GM12878 (cell line): Measurements from ENCODE around the gene RRM2. TPM values are rescaled to one million over a fixed set of nuclear protein-coding genes. Genes with fewer than 3 reads are reported as not detected.
A peak's percentile ranks its signal among the peaks of the same experiment; 100 is the strongest.

Source experiments
- ATAC-seq: fragments of 200-7000 bp; cut with Tn5 transposase; 3 replicates; pipeline ENCODE4 v1.9.1; 2020; ENCODE audit warnings: mild to moderate bottlenecking, moderate library complexity
- BruUV-seq: library from RNA; stranded (reverse); fragments of 400-500 nt; replicated peaks from 2 replicates; lab custom pipeline; 2021; lab: Mats Ljungman, UMichigan
- CTCF ChIA-PET: fragments of 300-600 bp; sonication (Branson Sonifier 250); formaldehyde crosslinking; extraction: SDS; loops from one replicate; lab custom pipeline; 2021; ENCODE audit warnings: inconsistent platforms; lab: Yijun Ruan, JAX
- POLR2A ChIA-PET: fragments of 350-600 bp; formaldehyde crosslinking; extraction: SDS; loops from one replicate; lab custom pipeline; 2021; ENCODE audit warnings: inconsistent platforms; lab: Charles Lee
- RAD21 ChIA-PET: fragments of 300-600 bp; sonication (Branson Sonifier 250); formaldehyde crosslinking; loops from one replicate; lab custom pipeline; 2023; ENCODE audit warnings: antibody characterized with exemption; ENCODE audit not compliant: unreplicated experiment; lab: Charles Lee
- SMC1A ChIA-PET: fragments of 300-600 bp; sonication (Branson Sonifier 250); formaldehyde crosslinking; loops from one replicate; lab custom pipeline; 2023; ENCODE audit not compliant: unreplicated experiment, uncharacterized antibody; lab: Charles Lee
- DNase-seq: peaks from one replicate; pipeline ENCODE4 v3.0.0-alpha.2; 2011; ENCODE audit warnings: low read depth, low spot score
- FAIRE-seq: peaks from 3 replicates; lab custom pipeline; 2011; peaks lifted over from hg19 to GRCh38; lab: Jason Lieb, UNC
- H2AFZ ChIP-seq: 2 replicates; pipeline ENCODE4 v1.6.0; 2011; ENCODE audit warnings: low read depth, low read length, control low read depth; ENCODE audit not compliant: control insufficient read depth
- H3K27ac ChIP-seq: 2 replicates; pipeline ENCODE4 v1.5.1; 2011; ENCODE audit warnings: control low read depth; ENCODE audit not compliant: control insufficient read depth, insufficient read depth
- H3K27me3 ChIP-seq, 2 experiments: replicated peaks in 1 of 2; 2 replicates each; pipeline versions ENCODE4 v1.6.0 to v1.6.1; 2011; ENCODE audit warnings: low read length in 1 of 2; ENCODE audit not compliant: control insufficient read depth in 2 of 2, insufficient read depth in 2 of 2
- H3K36me3 ChIP-seq, 2 experiments: 2 replicates each; pipeline ENCODE4 v1.5.1; 2011; ENCODE audit warnings: low read length in 1 of 2; ENCODE audit not compliant: control insufficient read depth in 2 of 2, insufficient read depth in 2 of 2
- H3K4me1 ChIP-seq: 2 replicates; pipeline ENCODE4 v1.6.1; 2011; ENCODE audit warnings: mild to moderate bottlenecking, low read length, moderate library complexity, mixed read lengths; ENCODE audit not compliant: control insufficient read depth, insufficient read depth
- H3K4me2 ChIP-seq: 2 replicates; pipeline ENCODE4 v1.6.0; 2011; ENCODE audit warnings: control low read depth; ENCODE audit not compliant: control insufficient read depth, insufficient read depth
- H3K4me3 ChIP-seq: fragments of 200-600 bp; sonication (generic); 2 replicates; pipeline ENCODE4 v1.5.1; 2016
- H3K79me2 ChIP-seq: 2 replicates; pipeline ENCODE4 v1.6.0; 2011; ENCODE audit warnings: low read length; ENCODE audit not compliant: control insufficient read depth, insufficient read depth
- H3K9ac ChIP-seq: 2 replicates; pipeline ENCODE4 v1.8.0; 2011; ENCODE audit warnings: low read length, control low read depth, mixed read lengths; ENCODE audit not compliant: control insufficient read depth, insufficient read depth
- H3K9me3 ChIP-seq: replicated peaks from 3 replicates; pipeline ENCODE4 v1.5.1; 2011; ENCODE audit warnings: mild to moderate bottlenecking, low read length; ENCODE audit not compliant: control insufficient read depth, insufficient read depth
- H4K20me1 ChIP-seq: 2 replicates; pipeline ENCODE4 v1.6.0; 2011; ENCODE audit not compliant: control insufficient read depth, insufficient read depth
- ATF7 ChIP-seq: fragments of 450-650 bp; IDR thresholded peaks from 2 replicates; pipeline ENCODE4 v1.6.1; 2016; ENCODE audit warnings: low read depth, mild to moderate bottlenecking
- EED ChIP-seq: sonication (generic); IDR thresholded peaks from 2 replicates; pipeline ENCODE4 v1.6.1; 2016; ENCODE audit warnings: antibody characterized with exemption, low read depth
- HCFC1 ChIP-seq: fragments of 150-350 bp; IDR thresholded peaks from 2 replicates; pipeline ENCODE4 v1.6.1; 2014; ENCODE audit warnings: low read length
- MYB ChIP-seq: fragments of 150-350 bp; IDR thresholded peaks from 2 replicates; pipeline ENCODE4 v1.6.1; 2014; ENCODE audit warnings: mild to moderate bottlenecking, low read depth, low read length, borderline replicate concordance
- NFIC ChIP-seq: IDR thresholded peaks from 2 replicates; pipeline ENCODE4 v1.6.1; 2012; ENCODE audit warnings: low read depth, mild to moderate bottlenecking, inconsistent platforms, low read length, moderate library complexity
- NR2F1 ChIP-seq: fragments of 450-650 bp; conservative IDR thresholded peaks from 2 replicates; pipeline ENCODE4 v1.6.1; 2017; ENCODE audit warnings: mild to moderate bottlenecking
- RAD51 ChIP-seq: fragments of 450-650 bp; IDR thresholded peaks from 2 replicates; pipeline ENCODE4 v1.6.1; 2016; ENCODE audit warnings: moderate library complexity, mild to moderate bottlenecking, inconsistent platforms
- STAT3 ChIP-seq: IDR thresholded peaks from 2 replicates; pipeline ENCODE4 v1.6.1; 2011; ENCODE audit warnings: low read depth, low read length, improper control_type of control experiment
- whole genome bisulfite sequencing: methylation state at CpG from one replicate; pipeline ENCODE4 v1.1.6; 2016; ENCODE audit warnings: low lambda C conversion rate; ENCODE audit not compliant: insufficient replicate concordance, insufficient coverage; ENCODE audit errors: missing lambda C conversion rate; 5-methylcytosine and 5-hydroxymethylcytosine counted together
- in situ Hi-C: fragments of 300-500 bp; cut with MboI; formaldehyde crosslinking; loops from 9 replicates; pipeline ENCODE4 v1.14.3; 2018; ENCODE audit warnings: mixed read lengths
- intact Hi-C: fragments of 100-400 bp; cut with micrococcal nuclease; formaldehyde crosslinking; loops from one replicate; pipeline ENCODE4 v1.14.2; 2022; ENCODE audit not compliant: unreplicated experiment
- polyA plus RNA-seq, 11 experiments: library from polyadenylated mRNA; depleted of rRNA in 4 of 11; unstranded in 6 of 11; stranded (reverse) in 5 of 11; fragments of >200 nt; fragmentation: Nextera tagmentation in 4 of 11; fragmentation: Illumina TruSeq in 1 of 11; extraction: Ambion mirVana in 4 of 11; extraction: Trizol in 1 of 11; gene quantifications; 1 replicate in 1 of 11; 2 replicates in 10 of 11; pipeline versions ENCODE4 v1.2.1 to v1.2.3, GENCODE V29; 2011 to 2016; ENCODE audit warnings: inconsistent platforms in 2 of 11, missing spikeins in 2 of 11, low read depth in 1 of 11
- total RNA-seq, 4 experiments: library from RNA; depleted of rRNA in 3 of 4; stranded (reverse); fragments of >200 nt in 3 of 4; fragmentation: Illumina TruSeq in 1 of 4; extraction: Trizol in 1 of 4; gene quantifications; 2 replicates each; pipeline versions ENCODE4 v1.2.1 to v1.2.3, GENCODE V29; 2013 to 2021
- TF ChIP-seq, protein P1 (sequence below): fragments of 150-350 bp; IDR thresholded peaks from 2 replicates; pipeline ENCODE4 v1.6.1; 2014; ENCODE audit warnings: mild to moderate bottlenecking, low read depth, low read length
- TF ChIP-seq, protein P2 (sequence below): IDR thresholded peaks from 2 replicates; pipeline ENCODE4 v1.6.1; 2012; ENCODE audit warnings: improper control_type of control experiment, low read depth, low read length; ENCODE audit not compliant: insufficient replicate concordance
- TF ChIP-seq, protein P3 (sequence below): fragments of 450-650 bp; IDR thresholded peaks from 2 replicates; pipeline ENCODE4 v1.6.1; 2017; ENCODE audit warnings: mild to moderate bottlenecking

The RRM2 gene
- total and polyA plus RNA-seq, 10 of the 15 experiments (the other 5 are each of a cell fraction or from before 2014, with no cell fraction given), result 54.4 to 771 (median 159) TPM

DNA sequence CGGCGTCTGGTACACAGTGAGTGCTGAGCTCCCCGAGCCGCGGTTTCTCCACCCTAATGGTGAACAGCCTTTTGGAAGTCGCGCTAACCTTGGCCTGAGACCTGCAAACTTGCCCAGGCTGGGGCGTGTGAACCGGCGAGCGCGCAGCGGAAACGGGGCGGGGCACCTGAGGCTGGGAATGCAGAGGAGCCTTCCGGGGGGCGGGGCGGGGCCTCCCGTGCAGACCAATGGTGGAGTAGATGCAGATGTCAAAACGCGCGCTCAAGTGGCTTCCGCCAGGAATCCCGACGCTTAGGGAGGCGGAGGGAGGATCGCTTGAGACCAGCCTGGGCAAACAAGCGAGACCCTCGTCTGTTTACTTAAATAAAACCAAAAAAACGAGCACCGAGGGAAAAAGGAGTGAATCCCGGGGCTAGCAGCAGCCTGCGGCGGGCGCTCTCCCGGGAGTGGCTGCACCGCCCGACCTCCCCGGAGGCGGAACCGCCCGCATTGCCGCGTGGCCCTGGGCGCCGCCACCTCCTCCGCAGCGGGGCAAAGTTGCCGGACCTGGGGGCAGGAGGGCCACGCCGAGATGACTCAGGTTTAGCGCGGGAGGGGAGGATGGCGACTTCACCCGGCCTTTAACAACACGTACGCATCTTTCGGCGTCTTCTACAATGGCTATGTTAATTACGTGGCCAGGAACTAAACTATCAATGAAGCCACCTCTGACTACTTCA lies 2.2 kb upstream of the RRM2 start (continued):
- TF ChIP-seq STAT3 (no peak), ATF7 (peak; percentile 29; the same call in 1 of the 2 replicates), NR2F1 (peak; percentile 94)
- TF ChIP-seq, protein P1, sequence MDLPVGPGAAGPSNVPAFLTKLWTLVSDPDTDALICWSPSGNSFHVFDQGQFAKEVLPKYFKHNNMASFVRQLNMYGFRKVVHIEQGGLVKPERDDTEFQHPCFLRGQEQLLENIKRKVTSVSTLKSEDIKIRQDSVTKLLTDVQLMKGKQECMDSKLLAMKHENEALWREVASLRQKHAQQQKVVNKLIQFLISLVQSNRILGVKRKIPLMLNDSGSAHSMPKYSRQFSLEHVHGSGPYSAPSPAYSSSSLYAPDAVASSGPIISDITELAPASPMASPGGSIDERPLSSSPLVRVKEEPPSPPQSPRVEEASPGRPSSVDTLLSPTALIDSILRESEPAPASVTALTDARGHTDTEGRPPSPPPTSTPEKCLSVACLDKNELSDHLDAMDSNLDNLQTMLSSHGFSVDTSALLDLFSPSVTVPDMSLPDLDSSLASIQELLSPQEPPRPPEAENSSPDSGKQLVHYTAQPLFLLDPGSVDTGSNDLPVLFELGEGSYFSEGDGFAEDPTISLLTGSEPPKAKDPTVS, result no peak
- TF ChIP-seq, all 136 proteins: peak for 56

DNA sequence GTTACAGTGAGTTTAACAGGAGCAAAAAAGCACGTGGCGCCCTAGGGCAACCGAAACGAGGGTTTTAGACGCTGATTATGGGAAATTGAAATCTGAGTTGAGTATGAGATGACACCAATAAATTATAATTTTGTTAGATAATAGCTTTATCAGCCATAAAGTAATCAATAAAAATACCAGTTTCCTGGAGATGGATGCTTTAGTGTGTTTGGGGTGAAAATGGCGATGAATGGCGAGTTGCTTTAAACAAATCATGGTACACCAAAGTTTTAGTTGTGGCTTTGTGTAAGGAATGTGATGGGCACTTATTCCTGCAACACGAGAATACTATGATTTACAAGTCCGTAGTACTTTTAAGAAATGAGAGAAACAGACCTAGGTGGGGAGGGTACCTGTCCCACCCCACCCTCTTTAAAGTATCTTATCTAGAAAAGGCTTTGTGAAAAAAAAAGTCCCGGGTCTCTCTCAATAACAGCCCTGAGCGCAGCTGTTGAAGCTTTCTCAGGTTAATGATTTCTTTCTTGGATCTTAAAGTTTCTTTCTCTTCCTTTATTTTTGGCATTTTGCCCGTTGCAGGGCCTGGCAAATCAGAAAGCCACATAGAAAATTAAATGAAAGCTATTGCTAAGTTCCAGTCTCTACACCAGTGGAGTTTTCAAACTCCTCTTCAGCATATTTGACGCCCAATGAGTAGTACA lies 1.5 kb upstream of the RRM2 start:
- intact Hi-C loops (loop anchor here (2.0 kb wide), 1 partner anchor 38 kb away; no protein-coding TSS in a partner anchor), in situ Hi-C loops (no loop called here)
- ATAC-seq, result no peak
- ChIA-PET RAD21 (interaction anchor here (1.0 to 4.6 kb wide), 10 partner anchors 24 to 327 kb away, joined by 3 to 41 read pairs (median 6); partner anchors contain the start of genes CYS1 and ODC1), CTCF (interaction anchor here (0.7 to 2.9 kb wide), 9 partner anchors 22 to 322 kb away, joined by 3 to 19 read pairs (median 5); no protein-coding TSS in a partner anchor), POLR2A (interaction anchor here (0.7 to 2.5 kb wide), 7 partner anchors 29 to 325 kb away, joined by 4 to 9 read pairs (median 5); partner anchors contain the start of gene TAF1B), SMC1A (interaction anchor here (0.8 to 3.8 kb wide), 6 partner anchors 24 to 314 kb away, joined by 4 to 25 read pairs (median 5); no protein-coding TSS in a partner anchor)
- 1% methylated on average over 13 of the region's 13 CpGs for WGBS
- BruUV-seq, result no TSS peak
- Histone ChIP-seq H3K9ac (peak overlapping the region; percentile 98), H4K20me1 (no peaks in the 10 kb centered on the region), H3K27me3 (no peaks in the 10 kb centered on the region), H3K4me1 (peaks cover 5% of the 10 kb centered on the region), H3K36me3 (peaks cover 0 to 6% of the 10 kb centered on the region in 2 experiments; a peak in 2 of 4 replicates), H2AFZ (peak overlapping the region; percentile 90), H3K4me2 (peak overlapping the region; percentile 95), H3K27ac (peak overlapping the region; percentile 98), H3K4me3 (peak overlapping the region; percentile 71), H3K9me3 (no peaks in the 10 kb centered on the region), H3K79me2 (peaks cover 58% of the 10 kb centered on the region)
- no peak for DNase-seq
- no peak for FAIRE-seq
- TF ChIP-seq, protein P2, sequence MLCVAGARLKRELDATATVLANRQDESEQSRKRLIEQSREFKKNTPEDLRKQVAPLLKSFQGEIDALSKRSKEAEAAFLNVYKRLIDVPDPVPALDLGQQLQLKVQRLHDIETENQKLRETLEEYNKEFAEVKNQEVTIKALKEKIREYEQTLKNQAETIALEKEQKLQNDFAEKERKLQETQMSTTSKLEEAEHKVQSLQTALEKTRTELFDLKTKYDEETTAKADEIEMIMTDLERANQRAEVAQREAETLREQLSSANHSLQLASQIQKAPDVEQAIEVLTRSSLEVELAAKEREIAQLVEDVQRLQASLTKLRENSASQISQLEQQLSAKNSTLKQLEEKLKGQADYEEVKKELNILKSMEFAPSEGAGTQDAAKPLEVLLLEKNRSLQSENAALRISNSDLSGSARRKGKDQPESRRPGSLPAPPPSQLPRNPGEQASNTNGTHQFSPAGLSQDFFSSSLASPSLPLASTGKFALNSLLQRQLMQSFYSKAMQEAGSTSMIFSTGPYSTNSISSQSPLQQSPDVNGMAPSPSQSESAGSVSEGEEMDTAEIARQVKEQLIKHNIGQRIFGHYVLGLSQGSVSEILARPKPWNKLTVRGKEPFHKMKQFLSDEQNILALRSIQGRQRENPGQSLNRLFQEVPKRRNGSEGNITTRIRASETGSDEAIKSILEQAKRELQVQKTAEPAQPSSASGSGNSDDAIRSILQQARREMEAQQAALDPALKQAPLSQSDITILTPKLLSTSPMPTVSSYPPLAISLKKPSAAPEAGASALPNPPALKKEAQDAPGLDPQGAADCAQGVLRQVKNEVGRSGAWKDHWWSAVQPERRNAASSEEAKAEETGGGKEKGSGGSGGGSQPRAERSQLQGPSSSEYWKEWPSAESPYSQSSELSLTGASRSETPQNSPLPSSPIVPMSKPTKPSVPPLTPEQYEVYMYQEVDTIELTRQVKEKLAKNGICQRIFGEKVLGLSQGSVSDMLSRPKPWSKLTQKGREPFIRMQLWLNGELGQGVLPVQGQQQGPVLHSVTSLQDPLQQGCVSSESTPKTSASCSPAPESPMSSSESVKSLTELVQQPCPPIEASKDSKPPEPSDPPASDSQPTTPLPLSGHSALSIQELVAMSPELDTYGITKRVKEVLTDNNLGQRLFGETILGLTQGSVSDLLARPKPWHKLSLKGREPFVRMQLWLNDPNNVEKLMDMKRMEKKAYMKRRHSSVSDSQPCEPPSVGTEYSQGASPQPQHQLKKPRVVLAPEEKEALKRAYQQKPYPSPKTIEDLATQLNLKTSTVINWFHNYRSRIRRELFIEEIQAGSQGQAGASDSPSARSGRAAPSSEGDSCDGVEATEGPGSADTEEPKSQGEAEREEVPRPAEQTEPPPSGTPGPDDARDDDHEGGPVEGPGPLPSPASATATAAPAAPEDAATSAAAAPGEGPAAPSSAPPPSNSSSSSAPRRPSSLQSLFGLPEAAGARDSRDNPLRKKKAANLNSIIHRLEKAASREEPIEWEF, result no peak
- TF ChIP-seq ATF7 (no peak), NFIC (0 out of 2 replicates have a peak, but pooled peaks have one; percentile 8), RAD51 (peak; percentile 74), HCFC1 (no peak), MYB (no peak), EED (no peak)
- TF ChIP-seq, protein P3, sequence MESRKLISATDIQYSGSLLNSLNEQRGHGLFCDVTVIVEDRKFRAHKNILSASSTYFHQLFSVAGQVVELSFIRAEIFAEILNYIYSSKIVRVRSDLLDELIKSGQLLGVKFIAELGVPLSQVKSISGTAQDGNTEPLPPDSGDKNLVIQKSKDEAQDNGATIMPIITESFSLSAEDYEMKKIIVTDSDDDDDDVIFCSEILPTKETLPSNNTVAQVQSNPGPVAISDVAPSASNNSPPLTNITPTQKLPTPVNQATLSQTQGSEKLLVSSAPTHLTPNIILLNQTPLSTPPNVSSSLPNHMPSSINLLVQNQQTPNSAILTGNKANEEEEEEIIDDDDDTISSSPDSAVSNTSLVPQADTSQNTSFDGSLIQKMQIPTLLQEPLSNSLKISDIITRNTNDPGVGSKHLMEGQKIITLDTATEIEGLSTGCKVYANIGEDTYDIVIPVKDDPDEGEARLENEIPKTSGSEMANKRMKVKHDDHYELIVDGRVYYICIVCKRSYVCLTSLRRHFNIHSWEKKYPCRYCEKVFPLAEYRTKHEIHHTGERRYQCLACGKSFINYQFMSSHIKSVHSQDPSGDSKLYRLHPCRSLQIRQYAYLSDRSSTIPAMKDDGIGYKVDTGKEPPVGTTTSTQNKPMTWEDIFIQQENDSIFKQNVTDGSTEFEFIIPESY, result no peak
